ENCODE data around the gene SLC19A3. TPM values are rescaled to one million over a fixed set of nuclear protein-coding genes. Genes with fewer than 3 reads are reported as not detected.

Gene SLC19A3
- total and polyA plus RNA-seq, 2 of the 4 experiments (the other 2 are of a cell fraction): under 0.01 TPM; not detected in 1

GRCh38 chr2:227748079-227748478 lies 30.3 kb upstream of the SLC19A3 start:
- Histone ChIP-seq H3K36me3 (ENCODE audit: control insufficient read depth, insufficient read depth, low read length) (no peaks in the 10 kb centered on the region), H3K4ac (ENCODE audit: low read depth, low read length) (no peak overlapping the region), H3K27me3 (ENCODE audit: control insufficient read depth, insufficient read depth, low read length) (no peaks in the 10 kb centered on the region), H3K4me1 (ENCODE audit: control insufficient read depth, insufficient read depth, low read length) (no peaks in the 10 kb centered on the region), H2AK5ac (ENCODE audit: low read depth, low read length) (no peak overlapping the region), H3K4me2 (ENCODE audit: low read depth, low read length) (no peak overlapping the region), H3K14ac (replicated peaks; ENCODE audit: low read depth, low read length) (no peak overlapping the region), H3K23ac (ENCODE audit: low read depth, low read length) (no peak overlapping the region), H2BK120ac (ENCODE audit: low read depth, low read length) (no peak overlapping the region), H3K9ac (ENCODE audit: low read depth, low read length) (no peak overlapping the region), H3K9me3 (ENCODE audit: control insufficient read depth, insufficient read depth, low read length) (no peaks in the 10 kb centered on the region), H3K9me1 (ENCODE audit: insufficient read depth, low read length) (no peaks in the 10 kb centered on the region), H2BK15ac (ENCODE audit: low read depth, low read length) (no peak overlapping the region), H3K56ac (ENCODE audit: extremely low read depth, insufficient read depth, low read length) (no peak overlapping the region), H4K91ac (ENCODE audit: insufficient read depth, low read depth, low read length) (no peak overlapping the region), H2AK9ac (replicated peaks; ENCODE audit: low read depth, low read length, poor library complexity) (no peak overlapping the region), H2AFZ (replicated peaks; ENCODE audit: low read length, poor library complexity) (no peak overlapping the region), H4K8ac (ENCODE audit: low read depth in 2 of 2, low read length in 2 of 2) (no peak overlapping the region), H4K20me1 (ENCODE audit: insufficient read depth, low read length) (no peaks in the 10 kb centered on the region), H3K4me3 (ENCODE audit: insufficient read depth, low read depth, low read length) (no peak overlapping the region), H2BK20ac (ENCODE audit: low read depth, low read length) (no peak overlapping the region), H3K27ac (ENCODE audit: insufficient read depth, low read length) (no peak overlapping the region), H3K79me1 (ENCODE audit: low read depth in 1 of 2, low read length in 2 of 2) (no peaks in the 10 kb centered on the region), H4K5ac (ENCODE audit: low read depth, low read length) (no peak overlapping the region), H2BK5ac (ENCODE audit: low read depth, low read length, poor library complexity, severe bottlenecking) (no peak overlapping the region), H3K18ac (ENCODE audit: low read depth, low read length) (no peak overlapping the region)
- POLR2A ChIA-PET (ENCODE audit: unreplicated experiment): no interaction called here
- CTCF ChIA-PET: no interaction called here
- DNase-seq (no peak), ATAC-seq (ENCODE audit: low read depth) (no peak)
- no peak for TF ChIP-seq RAD21 (IDR thresholded peaks at IDR 0.05; ENCODE audit: low read length)
- peak; percentile 25 for TF ChIP-seq CTCF (conservative IDR thresholded peaks at IDR 0.05; ENCODE audit: low read depth, low read length)
- TF ChIP-seq MXI1 (IDR thresholded peaks at IDR 0.05; ENCODE audit: borderline replicate concordance, low read depth, low read length): no peak
- TF ChIP-seq, protein P1, sequence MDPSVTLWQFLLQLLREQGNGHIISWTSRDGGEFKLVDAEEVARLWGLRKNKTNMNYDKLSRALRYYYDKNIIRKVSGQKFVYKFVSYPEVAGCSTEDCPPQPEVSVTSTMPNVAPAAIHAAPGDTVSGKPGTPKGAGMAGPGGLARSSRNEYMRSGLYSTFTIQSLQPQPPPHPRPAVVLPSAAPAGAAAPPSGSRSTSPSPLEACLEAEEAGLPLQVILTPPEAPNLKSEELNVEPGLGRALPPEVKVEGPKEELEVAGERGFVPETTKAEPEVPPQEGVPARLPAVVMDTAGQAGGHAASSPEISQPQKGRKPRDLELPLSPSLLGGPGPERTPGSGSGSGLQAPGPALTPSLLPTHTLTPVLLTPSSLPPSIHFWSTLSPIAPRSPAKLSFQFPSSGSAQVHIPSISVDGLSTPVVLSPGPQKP (IDR thresholded peaks at IDR 0.05; ENCODE audit: borderline replicate concordance, low read depth, low read length): no peak
- no peak for TF ChIP-seq MAZ (IDR thresholded peaks at IDR 0.05; ENCODE audit: borderline replicate concordance, low read depth, low read length)
- no TSS peak for BruUV-seq (replicated peaks)
- in situ Hi-C loops (cut with MboI; ENCODE audit: low sequenced_read_pairs): no loop called here
- intact Hi-C loops (cut with micrococcal nuclease): no loop called here
- dilution Hi-C loops (cut with HindIII; ENCODE audit: low sequenced_read_pairs, unreplicated experiment): no loop called here
- WGBS, 2 experiments (ENCODE audit: extremely low coverage in 2 of 2, insufficient read length in 1 of 2): 23% methylated on average over 3 of the region's 6 CpGs; no CpG with 5 or more reads in 1 of the 2 experiments
